NCI-H748 (cell line): ENCODE data around the gene PLCG2.
"Not testable (repeated sequence)": the region's sequence is repeated elsewhere in the genome, so short reads cannot be mapped to it uniquely, and the experiment has no call there.

Source experiments
- DNase-seq: peaks from one replicate; lab custom pipeline; 2025; ENCODE audit not compliant: unreplicated experiment; lab: John Stamatoyannopoulos, UW

The PLCG2 gene

DNA sequence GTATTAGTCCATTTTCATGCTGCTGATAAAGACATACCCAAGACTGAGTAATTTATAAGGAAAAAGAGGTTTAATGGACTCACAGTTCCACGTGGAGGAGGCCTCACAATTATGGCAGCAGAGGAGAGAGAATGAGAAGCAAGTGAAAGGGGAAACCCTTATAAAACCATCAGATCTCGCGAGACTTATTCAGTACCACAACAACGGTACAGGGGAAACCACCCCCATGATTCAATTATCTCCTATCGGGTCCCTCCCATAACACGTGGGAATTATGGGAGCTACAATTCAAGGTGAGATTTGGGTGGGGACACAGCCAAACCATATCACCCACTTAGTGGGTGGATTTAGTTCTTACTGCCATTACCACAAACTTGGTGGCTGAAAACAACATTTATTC, 155.6 kb downstream of the PLCG2 start:
- DNase-seq = not testable (repeated sequence)

DNA sequence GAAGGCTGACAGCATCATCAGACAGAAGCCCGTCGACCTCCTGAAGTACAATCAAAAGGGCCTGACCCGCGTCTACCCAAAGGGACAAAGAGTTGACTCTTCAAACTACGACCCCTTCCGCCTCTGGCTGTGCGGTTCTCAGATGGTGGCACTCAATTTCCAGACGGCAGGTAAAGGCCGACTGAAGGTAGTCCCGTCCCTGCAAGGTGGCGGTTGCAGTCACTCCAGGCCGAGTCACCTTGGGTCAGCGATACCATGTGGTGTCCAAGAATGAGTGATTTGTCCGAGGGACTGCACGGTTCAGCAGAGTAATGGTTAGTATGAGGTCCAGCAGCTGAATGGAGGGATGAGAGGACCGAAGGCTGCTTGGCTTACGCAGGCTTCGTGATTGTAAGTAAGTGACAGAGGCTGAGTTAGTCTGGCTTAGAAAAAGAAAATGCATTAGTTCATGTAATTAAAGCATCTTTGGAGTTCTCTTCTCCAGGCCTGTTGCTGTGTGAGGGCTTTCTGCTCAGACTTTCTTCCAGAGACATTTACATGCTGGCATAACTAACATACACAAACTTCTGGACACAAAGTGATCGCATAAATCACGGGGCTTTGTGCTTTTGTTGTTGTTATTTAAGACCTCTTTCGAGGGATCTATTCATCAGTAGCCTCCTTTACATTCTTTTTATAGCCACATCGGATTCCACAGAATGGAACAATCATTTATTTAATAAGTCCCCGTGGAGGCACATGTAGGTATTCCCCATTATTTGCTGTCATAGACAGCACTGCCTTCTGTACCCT, 157.3 kb downstream of the PLCG2 start:
- DNase-seq = no peak

DNA sequence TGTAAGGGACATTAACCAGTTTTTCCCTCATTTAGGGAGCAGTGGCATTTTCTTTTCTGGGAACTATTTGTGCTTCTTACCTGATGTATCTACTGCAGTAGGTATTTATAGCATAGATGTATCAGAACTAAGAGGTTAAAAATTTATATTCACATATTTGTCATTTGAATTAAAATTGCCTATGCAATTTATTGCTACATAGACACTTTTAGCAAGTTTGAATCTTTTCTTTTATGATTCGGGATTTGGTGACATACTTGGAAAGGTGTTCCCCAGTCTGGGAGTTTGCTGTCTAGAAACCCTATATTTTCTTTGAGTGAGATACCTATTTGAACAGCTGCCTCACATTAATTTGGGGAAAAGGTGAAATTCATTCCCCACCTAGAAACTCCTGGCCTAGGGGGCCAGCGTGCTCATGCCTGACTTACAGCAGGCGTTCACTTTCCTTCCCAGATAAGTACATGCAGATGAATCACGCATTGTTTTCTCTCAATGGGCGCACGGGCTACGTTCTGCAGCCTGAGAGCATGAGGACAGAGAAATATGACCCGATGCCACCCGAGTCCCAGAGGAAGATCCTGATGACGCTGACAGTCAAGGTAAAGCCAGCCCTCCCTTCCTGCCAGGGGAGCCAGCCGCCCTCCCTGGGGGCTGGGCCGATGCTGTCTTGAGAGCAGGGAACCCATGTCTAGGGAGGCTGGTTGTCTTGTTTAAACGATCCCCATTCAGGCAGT, 158.4 kb downstream of the PLCG2 start:
- peak; percentile 56 for DNase-seq

DNA sequence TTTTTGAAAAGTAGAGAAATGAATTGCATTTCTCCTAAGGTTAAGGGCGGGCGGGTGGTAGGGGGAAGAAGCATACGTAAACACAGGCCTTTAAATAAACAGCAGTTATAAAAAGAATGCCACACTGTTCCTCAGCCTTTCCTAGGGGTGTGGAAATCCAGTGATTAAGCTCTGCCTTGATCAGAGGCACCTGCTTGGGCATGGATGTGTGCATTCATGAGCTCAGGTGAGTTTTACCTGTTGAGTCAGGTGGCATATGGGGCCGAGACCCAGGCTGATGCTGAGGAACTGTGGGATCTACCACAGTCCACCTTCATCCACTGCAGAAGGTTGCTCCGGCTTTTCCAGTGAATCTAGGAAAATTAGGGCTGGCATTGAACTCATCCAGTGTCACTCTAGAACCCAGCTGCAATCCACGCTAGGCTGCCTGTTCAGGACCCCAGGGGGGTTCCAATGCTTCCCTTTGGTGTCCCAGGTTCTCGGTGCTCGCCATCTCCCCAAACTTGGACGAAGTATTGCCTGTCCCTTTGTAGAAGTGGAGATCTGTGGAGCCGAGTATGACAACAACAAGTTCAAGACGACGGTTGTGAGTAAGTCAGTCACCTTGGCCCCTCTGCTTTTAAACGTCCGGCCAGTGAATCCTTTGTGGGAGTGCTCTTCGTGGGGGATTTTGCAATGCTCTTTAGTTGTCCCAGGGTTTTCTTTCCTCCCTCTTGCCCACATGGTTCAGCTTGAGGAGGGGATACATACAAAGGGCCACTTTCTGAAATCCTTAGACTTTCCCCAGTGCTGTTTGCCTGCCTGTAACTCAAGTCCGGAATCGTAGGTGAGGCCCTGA, 159.5 kb downstream of the PLCG2 start:
- no peak for DNase-seq

DNA sequence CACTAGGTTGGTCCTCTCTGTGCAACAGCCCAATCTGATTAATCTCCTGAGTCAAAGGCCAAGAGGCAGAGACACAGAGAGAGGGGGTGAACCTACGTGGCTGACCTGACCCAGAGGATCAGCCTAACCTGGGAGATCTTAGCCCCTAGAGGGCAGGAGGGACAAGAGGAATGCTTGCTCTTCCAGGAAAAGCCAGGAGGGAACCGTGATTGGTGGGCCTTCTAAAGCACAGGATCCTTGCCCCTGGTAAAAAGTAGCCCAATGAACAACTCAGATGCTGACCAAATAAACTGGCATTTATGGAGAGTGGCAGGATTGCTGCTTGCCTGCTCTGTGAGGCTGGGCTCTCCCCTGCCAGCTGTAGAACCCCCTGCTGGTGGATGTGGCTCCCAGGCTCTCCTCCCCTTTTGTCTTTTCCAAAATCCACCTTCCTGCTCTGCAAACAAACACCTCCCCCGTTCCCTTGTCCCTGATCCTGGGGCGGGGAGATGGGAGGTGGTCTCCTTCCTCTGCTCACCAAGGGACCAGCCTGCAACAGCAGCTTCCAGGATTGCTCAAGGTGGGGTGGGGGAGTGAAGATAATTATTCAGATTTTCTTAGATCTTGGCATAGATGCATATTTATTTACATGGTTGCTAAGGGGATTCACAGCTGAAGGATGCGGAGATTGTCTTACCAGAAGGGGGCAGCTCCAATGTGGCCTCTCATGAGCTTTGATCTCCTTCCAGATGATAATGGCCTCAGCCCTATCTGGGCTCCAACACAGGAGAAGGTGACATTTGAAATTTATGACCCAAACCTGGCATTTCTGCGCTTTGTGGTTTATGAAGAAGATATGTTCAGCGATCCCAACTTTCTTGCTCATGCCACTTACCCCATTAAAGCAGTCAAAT, 160.3 kb downstream of the PLCG2 start:
- DNase-seq = no peak

DNA sequence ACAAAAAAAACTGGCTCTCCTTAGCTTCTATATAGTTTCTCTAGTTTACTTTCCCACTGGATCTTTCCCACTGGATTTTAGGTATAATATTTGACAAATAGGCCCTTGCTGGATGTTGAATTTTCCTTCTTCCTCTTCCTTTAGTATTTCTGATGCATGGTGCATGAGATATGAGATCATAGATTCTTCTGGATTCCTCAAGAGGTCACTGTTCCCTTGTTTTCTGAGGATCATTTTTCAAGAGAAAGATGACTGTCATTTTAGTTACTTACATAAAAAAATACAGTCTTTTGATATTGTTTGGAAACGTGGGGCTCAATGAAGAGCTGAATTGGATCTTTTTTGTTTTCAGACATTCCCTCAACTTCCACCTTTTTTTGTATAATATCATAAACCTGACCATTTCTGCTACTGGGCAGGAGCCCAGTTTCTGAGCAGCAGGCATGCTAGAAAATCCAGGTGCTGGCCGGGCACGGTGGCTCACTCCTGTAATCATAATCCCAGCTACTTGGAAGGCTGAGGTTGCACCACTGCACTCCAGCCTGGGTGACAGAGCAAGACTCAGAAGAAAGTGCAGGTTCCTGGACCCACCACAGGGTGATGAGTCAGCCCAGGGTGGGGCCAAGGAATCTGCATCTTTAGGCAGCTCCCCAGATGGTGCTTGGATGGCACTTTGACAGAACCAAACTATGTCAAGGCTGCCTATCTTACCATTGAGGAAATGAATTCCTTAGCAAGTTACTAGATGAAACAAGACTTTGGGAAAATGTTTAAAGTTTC, 161.9 kb downstream of the PLCG2 start:
- DNase-seq = peak; percentile 19

DNA sequence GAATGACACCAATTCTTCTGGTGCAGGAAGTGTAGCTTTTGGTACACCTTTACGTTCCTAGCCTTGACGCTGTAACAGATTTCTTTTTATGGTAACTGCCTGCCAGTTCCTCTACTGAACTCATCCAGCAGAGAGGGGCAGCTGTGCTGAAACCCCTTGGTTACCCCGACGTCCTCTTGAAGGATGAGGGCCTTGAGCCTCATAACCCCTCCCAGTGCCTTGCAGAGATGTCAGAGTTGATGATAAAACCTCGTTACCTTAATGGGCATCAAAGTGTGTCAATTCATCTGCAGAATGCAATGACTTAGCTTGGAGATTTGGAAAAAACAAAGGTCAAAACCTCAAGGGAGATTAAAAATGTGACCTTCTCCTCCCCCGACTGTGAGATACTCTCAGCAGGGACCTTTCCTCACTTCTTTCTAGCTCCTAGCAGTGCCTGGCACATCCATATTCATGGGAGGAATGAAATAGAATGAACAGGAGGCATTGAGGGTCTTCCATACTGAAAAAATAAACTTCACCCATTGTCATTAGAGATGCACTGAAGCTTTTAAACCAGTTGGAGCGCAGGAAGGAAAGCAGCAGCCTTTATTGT, 163.0 kb downstream of the PLCG2 start:
- DNase-seq = no peak

DNA sequence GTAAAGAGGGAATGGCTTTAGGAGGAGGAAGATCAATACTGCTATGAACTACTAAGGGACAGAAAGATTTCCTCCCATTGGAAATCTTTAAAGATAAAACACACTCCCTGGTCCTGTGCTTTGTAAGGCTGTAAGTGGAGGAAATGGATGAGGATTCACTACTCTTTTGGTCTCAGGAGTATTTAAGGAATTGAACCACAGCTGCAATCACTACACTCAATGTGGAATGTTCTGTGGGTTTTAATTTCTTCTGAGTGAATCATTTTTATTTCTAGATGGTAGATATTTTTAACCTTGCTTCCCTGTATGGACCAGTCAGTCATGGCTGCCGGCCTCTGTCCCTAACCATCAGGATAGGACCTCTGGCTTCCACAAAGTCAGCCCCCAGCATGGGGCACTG, 166.6 kb downstream of the PLCG2 start:
- DNase-seq = no peak

DNA sequence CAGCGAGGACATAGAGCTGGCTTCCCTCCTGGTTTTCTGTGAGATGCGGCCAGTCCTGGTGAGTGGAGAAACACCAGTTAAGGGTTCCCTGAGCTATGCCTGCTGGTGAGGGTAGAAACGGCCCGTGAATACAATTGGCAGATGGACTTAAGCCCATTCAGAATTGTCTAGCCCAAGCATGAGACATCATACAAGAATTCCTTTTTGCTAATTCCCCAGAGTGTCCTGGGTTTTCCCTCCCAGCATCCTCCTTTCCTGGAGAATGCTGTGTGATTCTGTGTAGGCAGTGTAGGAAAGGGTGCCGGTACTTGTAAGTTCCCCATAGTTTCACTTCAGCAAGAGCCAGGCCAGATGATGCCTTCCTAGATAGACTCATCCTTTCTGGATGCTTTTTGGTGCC, 167.1 kb downstream of the PLCG2 start:
- no peak for DNase-seq

DNA sequence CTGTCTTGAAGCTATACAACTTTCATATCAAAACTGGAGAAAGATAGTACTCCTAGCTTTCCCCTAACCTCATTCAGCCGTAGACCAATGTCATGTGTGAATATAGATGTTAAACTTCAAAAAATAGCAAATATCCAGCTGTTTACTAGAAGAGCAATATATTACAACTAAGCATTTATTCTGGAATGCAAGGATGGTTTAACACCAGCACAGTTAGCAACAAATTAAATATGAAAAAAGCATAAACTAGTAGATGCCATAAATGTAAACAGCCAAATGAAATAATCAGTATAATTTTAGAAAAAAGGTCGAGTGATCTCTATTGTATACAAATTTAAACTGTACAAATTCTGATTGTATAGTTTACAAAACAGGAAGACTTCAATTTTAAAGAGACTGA, 172.5 kb downstream of the PLCG2 start:
- no peak for DNase-seq

DNA sequence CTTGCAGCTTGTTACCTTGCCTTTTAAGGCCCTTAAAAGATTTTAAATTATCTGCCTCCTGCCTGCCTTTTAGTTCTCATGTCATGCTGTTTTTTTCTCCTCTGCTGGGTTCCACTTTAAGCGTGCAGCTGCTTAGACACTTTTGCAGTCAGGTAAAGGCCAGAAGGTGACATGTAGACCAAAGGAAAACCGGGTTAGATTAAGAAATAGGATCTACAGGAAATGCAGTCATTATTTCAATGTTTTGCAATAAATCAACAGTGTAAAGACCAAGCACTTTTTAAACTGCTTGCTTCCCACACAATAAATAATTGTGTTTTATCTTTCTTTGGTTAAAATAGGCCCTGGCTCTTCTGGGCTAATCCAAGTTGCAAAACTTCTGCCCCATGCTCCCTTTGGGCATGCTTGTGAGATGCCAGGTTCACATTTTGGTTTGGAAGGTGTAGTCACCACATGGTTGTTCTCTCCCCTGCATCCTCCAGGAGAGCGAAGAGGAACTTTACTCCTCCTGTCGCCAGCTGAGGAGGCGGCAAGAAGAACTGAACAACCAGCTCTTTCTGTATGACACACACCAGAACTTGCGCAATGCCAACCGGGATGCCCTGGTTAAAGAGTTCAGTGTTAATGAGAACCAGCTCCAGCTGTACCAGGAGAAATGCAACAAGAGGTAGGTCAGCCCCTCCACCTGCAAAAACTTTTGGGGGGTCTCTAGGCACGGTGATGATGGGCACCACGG, 177.3 kb downstream of the PLCG2 start:
- DNase-seq = no peak

DNA sequence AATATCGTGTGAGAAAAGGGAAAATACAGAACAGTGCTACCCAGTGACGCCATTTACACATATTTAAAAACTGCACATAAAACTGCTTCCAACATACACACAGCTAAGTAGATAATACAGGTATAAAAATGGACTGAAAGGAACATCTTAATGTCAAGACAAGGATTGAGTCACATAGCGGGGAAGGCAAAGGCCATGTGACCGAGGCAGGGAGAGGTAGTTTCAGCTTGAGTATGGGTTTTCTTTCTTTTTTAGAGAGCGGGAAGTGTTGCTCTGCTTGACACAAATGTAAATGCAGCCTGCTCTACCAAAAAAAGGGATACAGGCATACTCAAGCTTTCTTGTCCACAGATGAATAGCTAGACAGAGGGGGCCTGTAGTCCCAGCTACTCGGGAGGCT, 185.7 kb downstream of the PLCG2 start:
- DNase-seq = no peak

DNA sequence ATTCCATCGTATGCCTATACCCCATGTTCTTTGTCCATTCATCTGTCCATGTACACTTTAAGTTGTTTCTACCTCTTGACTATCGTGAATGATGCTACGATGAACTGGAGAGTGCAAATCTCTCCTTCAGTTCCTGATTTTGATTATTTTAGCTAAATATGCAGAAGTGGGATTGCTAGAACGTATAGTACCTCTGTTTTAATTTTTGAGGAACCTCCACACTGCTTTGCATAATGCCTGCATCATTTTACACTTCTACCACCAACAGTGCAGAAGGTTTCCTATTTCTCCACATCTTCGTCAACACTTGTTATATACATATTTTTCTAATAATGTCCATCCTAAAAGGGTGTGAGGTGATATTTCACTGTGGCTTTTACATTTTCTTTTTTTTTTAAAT, 188.3 kb downstream of the PLCG2 start:
- no peak for DNase-seq

DNA sequence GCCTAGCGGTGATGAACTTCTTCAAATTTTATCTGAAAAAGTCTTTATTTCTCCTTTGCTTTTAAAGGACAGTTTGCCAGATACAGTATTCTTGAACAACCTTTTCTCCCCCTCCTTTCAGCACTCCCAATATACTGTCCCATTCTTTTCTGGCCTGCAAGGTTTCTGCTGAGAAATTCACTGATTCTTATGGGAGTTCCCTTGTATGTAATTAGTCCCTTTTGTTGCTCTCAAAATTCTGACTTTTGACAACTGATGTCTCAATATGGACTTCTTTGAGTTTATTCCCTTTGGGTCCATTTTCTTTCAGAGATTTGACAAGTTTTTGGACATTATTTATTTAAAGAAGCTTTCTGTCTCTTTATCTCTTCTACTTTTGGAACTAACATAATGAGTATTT, 192.8 kb downstream of the PLCG2 start:
- DNase-seq = no peak

DNA sequence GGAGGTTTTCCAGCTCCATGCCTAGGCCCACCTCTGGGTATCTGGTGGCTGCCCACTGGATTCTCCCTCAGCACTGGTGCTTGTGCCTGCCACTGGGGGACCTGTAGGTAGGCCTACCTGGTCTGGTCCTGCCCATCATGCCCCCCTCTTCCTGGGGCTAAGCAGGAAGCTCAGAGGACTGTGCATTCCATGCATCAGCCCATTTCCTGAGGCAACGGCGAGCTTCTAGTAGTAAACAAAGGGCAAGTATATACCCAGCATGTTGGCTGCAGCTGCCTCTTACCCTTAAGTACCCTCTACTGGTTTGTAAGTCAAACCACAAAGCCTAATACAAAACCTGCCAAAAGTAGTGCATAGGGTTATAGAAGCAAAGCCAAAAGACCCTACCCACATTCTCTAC, 194.6 kb downstream of the PLCG2 start:
- no peak for DNase-seq

DNA sequence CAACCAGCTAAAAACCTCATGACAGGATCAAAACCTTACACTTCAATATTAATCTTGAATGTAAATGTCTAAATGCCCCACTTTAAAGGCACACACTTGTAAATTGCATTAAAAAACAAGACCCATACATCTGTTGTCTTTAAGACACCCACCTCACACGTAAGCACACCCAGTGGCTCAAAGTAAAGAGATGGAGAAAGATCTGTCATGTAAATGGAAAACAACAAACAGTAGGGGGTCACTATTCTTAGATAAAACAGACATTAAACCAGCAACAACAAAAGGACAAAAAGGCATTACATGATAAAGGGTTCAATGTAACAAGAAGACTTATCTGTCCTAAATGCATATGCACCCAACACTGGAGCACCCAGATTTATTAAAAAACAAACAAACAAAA, 196.5 kb downstream of the PLCG2 start:
- no peak for DNase-seq

DNA sequence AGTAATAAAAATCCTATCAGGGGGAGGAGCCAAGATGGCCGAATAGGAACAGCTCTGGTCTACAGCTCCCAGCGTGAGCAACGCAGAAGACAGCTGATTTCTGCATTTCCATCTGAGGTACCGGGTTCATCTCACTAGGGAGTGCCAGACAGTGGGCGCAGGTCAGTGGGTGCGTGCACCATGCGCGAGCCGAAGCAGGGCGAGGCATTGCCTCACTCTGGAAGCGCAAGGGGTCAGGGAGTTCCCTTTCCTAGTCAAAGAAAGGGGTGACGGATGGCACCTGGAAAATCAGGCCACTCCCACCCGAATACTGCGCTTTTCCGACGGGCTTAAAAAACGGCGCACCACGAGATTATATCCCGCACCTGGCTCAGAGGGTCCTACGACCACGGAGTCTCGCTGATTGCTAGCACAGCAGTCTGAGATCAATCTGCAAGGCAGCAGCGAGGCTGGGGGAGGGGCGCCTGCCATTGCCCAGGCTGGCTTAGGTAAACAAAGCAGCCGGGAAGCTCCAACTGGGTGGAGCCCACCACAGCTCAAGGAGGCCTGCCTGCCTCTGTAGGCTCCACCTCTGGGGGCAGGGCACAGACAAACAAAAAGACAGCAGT, 198.3 kb downstream of the PLCG2 start:
- DNase-seq = peak; percentile 21

DNA sequence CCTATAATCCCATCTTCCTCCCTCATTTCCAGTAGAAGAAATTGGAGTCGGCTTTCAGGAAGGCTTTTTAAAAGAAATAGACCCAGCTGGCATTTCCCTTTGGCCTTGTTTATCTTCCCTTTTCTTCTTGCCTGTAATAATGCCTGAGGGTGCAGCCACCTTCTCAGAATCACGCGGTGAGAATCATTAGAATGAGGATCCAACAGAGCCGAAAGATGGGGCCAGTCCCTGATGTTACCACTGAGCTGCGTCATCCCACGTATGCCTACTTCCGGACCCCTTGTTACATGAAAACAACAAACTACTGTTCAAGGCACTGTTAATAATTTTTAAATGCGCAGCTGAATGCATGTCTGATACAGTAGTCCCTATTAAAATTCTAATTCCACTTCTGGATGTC, 208.0 kb downstream of the PLCG2 start:
- no peak for DNase-seq
